Omental fat pad (tissue), 4 donors: Measurements from ENCODE around the gene ATP6V0A1. TPM values are rescaled to one million over a fixed set of nuclear protein-coding genes. Genes with fewer than 3 reads are reported as not detected.

Experiments
- ATAC-seq: fragments of 150-250 bp; one replicate; pipeline ENCODE4 v1.9.1; 2016; ENCODE audit warnings: mild to moderate bottlenecking, moderate library complexity; ENCODE audit not compliant: low FRiP score
- DNase-seq: peaks from one replicate; pipeline ENCODE4 v3.0.0-alpha.2; 2019; ENCODE audit warnings: low spot score
- CTCF ChIP-seq, 3 donors: fragments of 450-650 bp; IDR thresholded peaks; one replicate each; pipeline ENCODE4 v1.5.1; 2016 to 2017; ENCODE audit warnings: antibody characterized with exemption in 3 of 3, mild to moderate bottlenecking in 3 of 3, moderate library complexity in 2 of 3
- total RNA-seq, 4 donors: library from RNA; depleted of rRNA; stranded (reverse); fragments of >200 nt; gene quantifications; one replicate each; pipeline ENCODE4 v1.1.0, GENCODE V29; 2016

ATP6V0A1 gene
- total RNA-seq, 4 donors from 2014 or later: 76.7 to 106 (median 89.2) TPM

- no peak for TF ChIP-seq CTCF (IDR thresholded peaks at IDR 0.05)
- ATAC-seq (no peak), DNase-seq (no peak)
Measured at GRCh38 chr17:42563543-42563942, 104.9 kb downstream of the ATP6V0A1 start.

- DNase-seq: no peak
- no peak for ATAC-seq
- no peak for TF ChIP-seq CTCF (IDR thresholded peaks at IDR 0.05)
Measured at GRCh38 chr17:42563950-42564349, 105.3 kb downstream of the ATP6V0A1 start.

GRCh38 chr17:42564815-42565522 is 106.3 kb downstream of the ATP6V0A1 start:
- ATAC-seq (no peak), DNase-seq (no peak)
- no peak for TF ChIP-seq CTCF (IDR thresholded peaks at IDR 0.05)

- no peak for DNase-seq
- no peak for TF ChIP-seq CTCF (IDR thresholded peaks at IDR 0.05)
- no peak for ATAC-seq
Measured at GRCh38 chr17:42565523-42566214, 107.0 kb downstream of the ATP6V0A1 start.

- no peak for TF ChIP-seq CTCF (IDR thresholded peaks at IDR 0.05)
- DNase-seq: no peak
- peak; percentile 8 for ATAC-seq
Measured at GRCh38 chr17:42566215-42566882, 107.7 kb downstream of the ATP6V0A1 start.

GRCh38 chr17:42566883-42567573 is 108.3 kb downstream of the ATP6V0A1 start, which contains the start of gene MLX:
TSS of gene MLX (plus strand) at chr17:42567100. CDS start at chr17:42567125, 25 bp downstream.
- ATAC-seq (peak; percentile 70), DNase-seq (peak; percentile 89)

More at GRCh38 chr17:42566883-42567573, 108.3 kb downstream of the ATP6V0A1 start, which contains the start of gene MLX:
- TF ChIP-seq CTCF (IDR thresholded peaks at IDR 0.05): no peak
